Urothelium cell line (cell line): Measurements from ENCODE around the gene CAMK2G.
"Not testable (repeated sequence)": the region's sequence is repeated elsewhere in the genome, so short reads cannot be mapped to it uniquely, and the experiment has no call there.

Experiments
- DNase-seq: peaks from one replicate; pipeline ENCODE4 v3.0.0; 2011; ENCODE audit warnings: low spot score, mixed read lengths
- FAIRE-seq: peaks from 2 replicates; lab custom pipeline; 2011; peaks lifted over from hg19 to GRCh38; lab: Jason Lieb, UNC

Gene CAMK2G

GRCh38 chr10:73905256-73906020 is 31.1 kb upstream of the CAMK2G start:
- DNase-seq (no peak), FAIRE-seq (no peak)

GRCh38 chr10:73902351-73902750 is 28.0 kb upstream of the CAMK2G start:
- FAIRE-seq: no peak
- DNase-seq: no peak

GRCh38 chr10:73901261-73901660 is 26.9 kb upstream of the CAMK2G start:
- FAIRE-seq: no peak
- DNase-seq: no peak

- DNase-seq (no peak), FAIRE-seq (no peak)
These were observed 25.7 kb upstream of the CAMK2G start for GRCh38 chr10:73900064-73900463.

GRCh38 chr10:73899423-73899822 is 25.1 kb upstream of the CAMK2G start:
- DNase-seq (peak; percentile 81), FAIRE-seq (peak; percentile 70)

GRCh38 chr10:73898730-73899410 is 24.5 kb upstream of the CAMK2G start:
- DNase-seq (no peak), FAIRE-seq (no peak)

GRCh38 chr10:73897693-73898092 is 23.3 kb upstream of the CAMK2G start:
- no peak for DNase-seq
- FAIRE-seq: no peak

- not testable (repeated sequence) for FAIRE-seq, DNase-seq
These were observed 21.0 kb upstream of the CAMK2G start for GRCh38 chr10:73895381-73895780.

- DNase-seq: peak; percentile 81
- FAIRE-seq: no peak
These were observed 20.1 kb upstream of the CAMK2G start for GRCh38 chr10:73894245-73894971.

GRCh38 chr10:73893426-73893825 is 19.1 kb upstream of the CAMK2G start:
- FAIRE-seq (no peak), DNase-seq (no peak)

- DNase-seq (no peak), FAIRE-seq (no peak)
These were observed 18.1 kb upstream of the CAMK2G start for GRCh38 chr10:73892310-73893030.

- FAIRE-seq: no peak
- DNase-seq: no peak
These were observed 17.2 kb upstream of the CAMK2G start for GRCh38 chr10:73891540-73891939.

GRCh38 chr10:73890830-73891229 is 16.5 kb upstream of the CAMK2G start:
- FAIRE-seq, DNase-seq: not testable (repeated sequence)

- DNase-seq (no peak), FAIRE-seq (no peak)
These were observed 15.9 kb upstream of the CAMK2G start for GRCh38 chr10:73890261-73890660.

- not testable (repeated sequence) for DNase-seq, FAIRE-seq
These were observed 15.1 kb upstream of the CAMK2G start for GRCh38 chr10:73889416-73889815.

- peak; percentile 46 for DNase-seq
- no peak for FAIRE-seq
These were observed 14.7 kb upstream of the CAMK2G start for GRCh38 chr10:73889014-73889413.

GRCh38 chr10:73888514-73888913 is 14.2 kb upstream of the CAMK2G start:
- FAIRE-seq: no peak
- DNase-seq: no peak

GRCh38 chr10:73887294-73888039 is 13.1 kb upstream of the CAMK2G start:
- peak; percentile 83 for FAIRE-seq
- peak; percentile 88 for DNase-seq

- FAIRE-seq: no peak
- no peak for DNase-seq
These were observed 12.4 kb upstream of the CAMK2G start for GRCh38 chr10:73886661-73887293.

GRCh38 chr10:73886085-73886529 is 11.8 kb upstream of the CAMK2G start:
- no peak for FAIRE-seq

More at GRCh38 chr10:73886085-73886529, 11.8 kb upstream of the CAMK2G start:
- peak; percentile 86 for DNase-seq
